SK-N-SH (cell line): ENCODE data around the gene FARSA. TPM values are rescaled to one million over a fixed set of nuclear protein-coding genes. Genes with fewer than 3 reads are reported as not detected.
A peak's percentile ranks its signal among the peaks of the same experiment; 100 is the strongest.

Experiments
- CTCF ChIA-PET: fragments of 300-600, 350-600 bp; formaldehyde crosslinking; extraction: SDS; loops from one replicate; lab custom pipeline; 2021; lab: Yijun Ruan, JAX
- POLR2A ChIA-PET: fragments of 350-600 bp; sonication (Branson Sonifier 250); formaldehyde crosslinking; extraction: SDS; loops from one replicate; lab custom pipeline; 2020; ENCODE audit warnings: antibody characterized with exemption, inconsistent platforms; lab: Yijun Ruan, JAX
- DNase-seq: peaks from one replicate; pipeline ENCODE4 v3.0.0; 2012
- H2AFZ ChIP-seq: fragments of 200-600 bp; sonication (generic); 2 replicates; pipeline ENCODE4 v1.8.1; 2016; ENCODE audit warnings: antibody characterized with exemption, mild to moderate bottlenecking, low read depth
- H3F3A ChIP-seq: fragments of 200-600 bp; sonication (generic); replicated peaks from 2 replicates; pipeline ENCODE3; 2016; ENCODE audit warnings: antibody characterized with exemption, mild to moderate bottlenecking; ENCODE audit not compliant: insufficient read depth
- H3K27ac ChIP-seq, 2 experiments: fragments of 200-500 bp in 1 of 2; fragments of 200-600 bp in 1 of 2; sonication (Bioruptor generic) in 1 of 2; sonication (generic), shearing (Covaris generic) in 1 of 2; 2 replicates each; pipeline versions ENCODE4 v1.5.1 to v1.6.1; 2014 to 2016; ENCODE audit warnings: low read depth in 2 of 2, inconsistent platforms in 1 of 2, low read length in 1 of 2, mild to moderate bottlenecking in 1 of 2, mixed read lengths in 1 of 2
- H3K27me3 ChIP-seq: fragments of 200-600 bp; sonication (generic), shearing (Covaris generic); 2 replicates; pipeline ENCODE4 v1.6.1; 2016; ENCODE audit warnings: mixed run types; ENCODE audit not compliant: insufficient read depth
- H3K36me3 ChIP-seq, 2 experiments: fragments of 200-500 bp in 1 of 2; fragments of 200-600 bp in 1 of 2; sonication (Bioruptor generic) in 1 of 2; sonication (generic) in 1 of 2; replicated peaks in 1 of 2; 2 replicates each; pipeline versions ENCODE3 to v1.5.1; 2014 to 2016; ENCODE audit warnings: low read length in 1 of 2, mild to moderate bottlenecking in 1 of 2; ENCODE audit not compliant: insufficient read depth in 2 of 2, control insufficient read depth in 1 of 2
- H3K4me1 ChIP-seq, 2 experiments: fragments of 200-500 bp in 1 of 2; fragments of 200-600 bp in 1 of 2; sonication (Bioruptor generic) in 1 of 2; sonication (generic), shearing (Covaris generic) in 1 of 2; 2 replicates each; pipeline versions ENCODE4 v1.5.1 to v1.6.1; 2014 to 2016; ENCODE audit warnings: low read depth in 1 of 2, low read length in 1 of 2, mixed run types in 1 of 2; ENCODE audit not compliant: insufficient read depth in 2 of 2, control insufficient read depth in 1 of 2
- H3K4me2 ChIP-seq: fragments of 200-600 bp; sonication (generic), shearing (Covaris generic); 2 replicates; pipeline ENCODE4 v1.6.1; 2017; ENCODE audit warnings: mixed run types
- H3K4me3 ChIP-seq, 2 experiments: fragments of 200-500 bp in 1 of 2; fragments of 200-600 bp in 1 of 2; sonication (Bioruptor generic) in 1 of 2; sonication (generic), shearing (Covaris generic) in 1 of 2; 2 replicates each; pipeline versions ENCODE4 v1.5.1 to v1.8.1; 2014 to 2016; ENCODE audit warnings: low read depth in 2 of 2, inconsistent platforms in 1 of 2, low read length in 1 of 2, mild to moderate bottlenecking in 1 of 2, mixed read lengths in 1 of 2, moderate library complexity in 1 of 2
- H3K79me2 ChIP-seq: fragments of 200-600 bp; sonication (generic); 2 replicates; pipeline ENCODE4 v1.8.1; 2017; ENCODE audit warnings: mild to moderate bottlenecking; ENCODE audit not compliant: insufficient read depth
- H3K9ac ChIP-seq: fragments of 200-600 bp; sonication (generic); 2 replicates; pipeline ENCODE4 v1.6.1; 2017; ENCODE audit warnings: mixed run types
- H3K9me2 ChIP-seq: fragments of 200-600 bp; sonication (generic); 2 replicates; pipeline ENCODE4 v1.6.1; 2017; ENCODE audit warnings: mixed run types
- H3K9me3 ChIP-seq: fragments of 200-600 bp; sonication (generic); 2 replicates; pipeline ENCODE4 v1.6.1; 2017; ENCODE audit warnings: mixed run types, mild to moderate bottlenecking, moderate library complexity
- H4K20me1 ChIP-seq: fragments of 200-600 bp; sonication (generic); 2 replicates; pipeline ENCODE4 v1.6.1; 2017; ENCODE audit warnings: mild to moderate bottlenecking, mixed run types; ENCODE audit not compliant: insufficient read depth
- CHD2 ChIP-seq: fragments of 150-350 bp; IDR thresholded peaks from 2 replicates; pipeline ENCODE4 v1.6.1; 2018; ENCODE audit warnings: low read length; ENCODE audit not compliant: partially characterized antibody
- ELF1 ChIP-seq: IDR thresholded peaks from 2 replicates; pipeline ENCODE4 v1.4.0; 2012
- FOXJ3 ChIP-seq: sonication (generic); formaldehyde crosslinking; IDR thresholded peaks from 2 replicates; pipeline ENCODE4 v1.5.1; 2020; ENCODE audit warnings: mild to moderate bottlenecking, missing genetic modification reagents
- GABPA ChIP-seq: IDR thresholded peaks from 2 replicates; pipeline ENCODE4 v1.4.0; 2012; ENCODE audit warnings: low read depth, mild to moderate bottlenecking
- MAX ChIP-seq: IDR thresholded peaks from 2 replicates; pipeline ENCODE4 v1.4.0; 2012; ENCODE audit warnings: low read depth
- MXI1 ChIP-seq: IDR thresholded peaks from 2 replicates; pipeline ENCODE4 v1.6.1; 2012; ENCODE audit warnings: mild to moderate bottlenecking, low read depth, low read length, improper control_type of control experiment
- POLR2AphosphoS5 ChIP-seq: IDR thresholded peaks from 2 replicates; pipeline ENCODE4 v1.6.1; 2012; ENCODE audit warnings: low read depth, low read length
- RCOR1 ChIP-seq: fragments of 150-350 bp; IDR thresholded peaks from 2 replicates; pipeline ENCODE4 v1.6.1; 2017; ENCODE audit warnings: antibody characterized with exemption, low read length
- REST ChIP-seq: IDR thresholded peaks from 2 replicates; pipeline ENCODE4 v1.6.1; 2012; ENCODE audit warnings: mild to moderate bottlenecking, low read depth, low read length, moderate library complexity
- SIN3A ChIP-seq: IDR thresholded peaks from 2 replicates; pipeline ENCODE4 v1.6.1; 2012; ENCODE audit warnings: low read depth, mild to moderate bottlenecking, low read length, moderate library complexity, borderline replicate concordance
- SMC3 ChIP-seq: IDR thresholded peaks from 2 replicates; pipeline ENCODE4 v1.6.1; 2012; ENCODE audit warnings: low read depth, low read length, improper control_type of control experiment
- TAF1 ChIP-seq: IDR thresholded peaks from 2 replicates; pipeline ENCODE4 v1.6.1; 2012; ENCODE audit warnings: low read depth, mild to moderate bottlenecking, low read length, moderate library complexity, borderline replicate concordance
- USF1 ChIP-seq: IDR thresholded peaks from 2 replicates; pipeline ENCODE4 v1.4.0; 2012; ENCODE audit warnings: low read depth, borderline replicate concordance
- YY1 ChIP-seq: IDR thresholded peaks from 2 replicates; pipeline ENCODE4 v1.4.0; 2012; ENCODE audit warnings: low read depth, mild to moderate bottlenecking
- WGBS: methylation state at CpG from one replicate; pipeline ENCODE4 v1.1.6; 2017; ENCODE audit warnings: low lambda C conversion rate; 5-methylcytosine and 5-hydroxymethylcytosine counted together
- polyA plus RNA-seq, 3 experiments: library from polyadenylated mRNA; depleted of rRNA; stranded (reverse); fragments of >200 nt; gene quantifications; 2 replicates each; pipeline ENCODE4 v1.2.3, GENCODE V29; 2012

FARSA gene
- 56.8 and 170 TPM in 2 replicates for polyA plus RNA-seq (2012; rRNA removed)
- 106 and 113 TPM in 2 replicates for polyA plus RNA-seq (2012; cell fraction: cytosol; rRNA removed)
- 237 and 401 TPM in 2 replicates for polyA plus RNA-seq (2012; cell fraction: nucleus; rRNA removed)

GRCh38 chr19:12933287-12934072 lies at the start of gene FARSA:
TSS of gene FARSA (minus strand) at chr19:12933711. CDS start at chr19:12933696, 15 bp downstream.
- Histone ChIP-seq H4K20me1 (0 out of 2 replicates have a peak, but pooled peaks cover 4% of the 10 kb centered on the region), H3K9ac (peak within 1 kb of the TSS; percentile 82), H3K27me3 (no peaks in the 10 kb centered on the region), H3F3A (peaks cover 7% of the 10 kb centered on the region), H3K27ac (peak within 1 kb of the TSS; percentile 47 to 81; a peak in 3 of 4 replicates), H3K4me2 (peak within 1 kb of the TSS; percentile 95), H3K36me3 (peaks cover 4 to 21% of the 10 kb centered on the region in 2 experiments), H3K4me1 (peaks cover 6 to 15% of the 10 kb centered on the region in 2 experiments; a peak in 2 of 4 replicates), H3K79me2 (peaks cover 41% of the 10 kb centered on the region), H2AFZ (peak within 1 kb of the TSS; percentile 95), H3K9me3 (no peaks in the 10 kb centered on the region), H3K9me2 (no peaks in the 10 kb centered on the region), H3K4me3 (peak within 1 kb of the TSS; percentile 84 to 86)
- DNase-seq, result peak; percentile 92
- ChIA-PET CTCF (interaction anchor here (0.9 to 2.5 kb wide), 6 partner anchors 12 to 160 kb away, joined by 3 to 10 read pairs (median 7); no protein-coding TSS in a partner anchor), POLR2A (interaction anchor here (0.6 to 2.3 kb wide), 13 partner anchors 8 to 198 kb away, joined by 3 to 15 read pairs (median 3); partner anchors contain the start of genes GCDH, NACC1 and SYCE2)
- peak; percentile 97 for TF ChIP-seq GABPA
- TF ChIP-seq RCOR1, result no peak
- TF ChIP-seq USF1, result peak; percentile 68; the same call in 1 of the 2 replicates
- peak; percentile 77 for TF ChIP-seq CHD2
- TF ChIP-seq SMC3, result no peak
- TF ChIP-seq POLR2AphosphoS5, result peak; percentile 97
- TF ChIP-seq YY1, result peak; percentile 100
- peak; percentile 93 for TF ChIP-seq MXI1
- peak; percentile 70; the same call in 1 of the 2 replicates for TF ChIP-seq REST
- peak; percentile 66 for TF ChIP-seq ELF1
- peak; percentile 94 for TF ChIP-seq TAF1
- no peak for TF ChIP-seq FOXJ3 (CRISPR knock-in tag)
- TF ChIP-seq SIN3A, result peak; percentile 82; the same call in 1 of the 2 replicates
- peak; percentile 98 for TF ChIP-seq MAX
- WGBS, result 7% methylated on average over 22 of the region's 51 CpGs
